Endothelial cell (in vitro differentiated cells): ENCODE measurements around the gene WBP1L. TPM values are rescaled to one million over a fixed set of nuclear protein-coding genes. Genes with fewer than 3 reads are reported as not detected.

ENCODE experiments used
- DNase-seq: peaks from one replicate; pipeline ENCODE4 v3.0.0; 2021; ENCODE audit warnings: low spot score
- H3K27ac Mint-ChIP-seq: one replicate; pipeline ENCODE4 v1.8.0; 2021; ENCODE audit warnings: mixed read lengths, inconsistent platforms; ENCODE audit not compliant: unreplicated experiment
- H3K27me3 Mint-ChIP-seq: one replicate; pipeline ENCODE4 v1.8.0; 2021; ENCODE audit warnings: mild to moderate bottlenecking, moderate library complexity, mixed read lengths, inconsistent platforms; ENCODE audit not compliant: unreplicated experiment
- H3K36me3 Mint-ChIP-seq: one replicate; pipeline ENCODE4 v1.8.0; 2021; ENCODE audit warnings: mild to moderate bottlenecking, low read depth, mixed read lengths, inconsistent platforms; ENCODE audit not compliant: unreplicated experiment
- H3K4me1 Mint-ChIP-seq: one replicate; pipeline ENCODE4 v1.8.0; 2021; ENCODE audit warnings: mild to moderate bottlenecking, mixed read lengths, inconsistent platforms; ENCODE audit not compliant: unreplicated experiment
- H3K4me3 Mint-ChIP-seq: one replicate; pipeline ENCODE4 v1.8.0; 2021; ENCODE audit warnings: mild to moderate bottlenecking, mixed read lengths, inconsistent platforms; ENCODE audit not compliant: unreplicated experiment
- H3K9me3 Mint-ChIP-seq: one replicate; pipeline ENCODE4 v1.8.0; 2021; ENCODE audit warnings: mixed read lengths, inconsistent platforms; ENCODE audit not compliant: unreplicated experiment
- CTCF ChIP-seq: fragments of 200-600 bp; sonication (generic); IDR thresholded peaks from one replicate; pipeline ENCODE4 v1.5.0; 2021; ENCODE audit warnings: antibody characterized with exemption; ENCODE audit not compliant: unreplicated experiment
- total RNA-seq: library from RNA; stranded (reverse); fragmentation: NEBNext Ultra II Directional; extraction: Animal tissue kit (Norgen Biotek cat#: 25700); gene quantifications from one replicate; pipeline ENCODE4 v1.2.1, GENCODE V29; 2021; ENCODE audit not compliant: unreplicated experiment

The WBP1L gene
- total RNA-seq, 1 donor from 2014 or later, result 49.4 TPM

- no peak for DNase-seq
- no peak overlapping the region for H3K27ac Mint-ChIP-seq
- no peaks in the 10 kb centered on the region for H3K4me1 Mint-ChIP-seq
- no peak overlapping the region for H3K4me3 Mint-ChIP-seq
- no peaks in the 10 kb centered on the region for H3K9me3 Mint-ChIP-seq
- peaks cover 3% of the 10 kb centered on the region for H3K27me3 Mint-ChIP-seq
- no peak for TF ChIP-seq CTCF
- no peaks in the 10 kb centered on the region for H3K36me3 Mint-ChIP-seq
These were observed 113.1 kb downstream of the WBP1L start for GRCh38 chr10:102856758-102857424.

- no peak for DNase-seq
- Mint-ChIP-seq H3K9me3 (no peaks in the 10 kb centered on the region), H3K4me3 (no peak overlapping the region), H3K4me1 (no peaks in the 10 kb centered on the region), H3K27ac (no peak overlapping the region), H3K27me3 (no peaks in the 10 kb centered on the region), H3K36me3 (no peaks in the 10 kb centered on the region)
- TF ChIP-seq CTCF, result no peak
These were observed 116.2 kb downstream of the WBP1L start for GRCh38 chr10:102859911-102860310.

- Mint-ChIP-seq H3K4me3 (no peak overlapping the region), H3K27ac (no peak overlapping the region), H3K4me1 (no peaks in the 10 kb centered on the region), H3K9me3 (no peaks in the 10 kb centered on the region), H3K36me3 (no peaks in the 10 kb centered on the region), H3K27me3 (no peaks in the 10 kb centered on the region)
- no peak for DNase-seq
- TF ChIP-seq CTCF, result no peak
These were observed 119.9 kb downstream of the WBP1L start for GRCh38 chr10:102863660-102864059.

- no peak for TF ChIP-seq CTCF
- peaks cover 8% of the 10 kb centered on the region for H3K4me1 Mint-ChIP-seq
- DNase-seq, result no peak
- H3K36me3 Mint-ChIP-seq, result no peaks in the 10 kb centered on the region
- no peaks in the 10 kb centered on the region for H3K9me3 Mint-ChIP-seq
- H3K27ac Mint-ChIP-seq, result no peak overlapping the region
- no peak overlapping the region for H3K4me3 Mint-ChIP-seq
- H3K27me3 Mint-ChIP-seq, result peaks cover 3% of the 10 kb centered on the region
These were observed 121.9 kb downstream of the WBP1L start for GRCh38 chr10:102865620-102866019.

Other genes with a start within 250 kb of the WBP1L start
- gene ACTR1A, start 241.2 kb upstream of the WBP1L start, total RNA-seq, result 147 TPM
- gene SUFU, start 240.0 kb upstream of the WBP1L start, total RNA-seq, result 44.4 TPM
- 219 TPM for gene TRIM8, start 99.5 kb upstream of the WBP1L start, total RNA-seq
- 9.0 TPM for gene ARL3, start 29.6 kb upstream of the WBP1L start, total RNA-seq
- gene SFXN2, start 29.3 kb upstream of the WBP1L start, total RNA-seq, result 6.3 TPM
- gene CYP17A1, start 93.5 kb downstream of the WBP1L start, total RNA-seq, result not detected
- 10.7 TPM for gene BORCS7, start 110.3 kb downstream of the WBP1L start, total RNA-seq
- 1.4 TPM for gene AS3MT, start 125.5 kb downstream of the WBP1L start, total RNA-seq
- 4.6 TPM for gene CNNM2, start 174.3 kb downstream of the WBP1L start, total RNA-seq